GM19035 (cell line): ENCODE measurements around the gene CMBL.
"Not testable (repeated sequence)": the region's sequence is repeated elsewhere in the genome, so short reads cannot be mapped to it uniquely, and the experiment has no call there.

Experiments used
- ATAC-seq: cut with Tn5 transposase; IDR thresholded peaks from one replicate; pipeline ENCODE4 v1.9.1; 2021; ENCODE audit not compliant: unreplicated experiment

Gene CMBL

DNA sequence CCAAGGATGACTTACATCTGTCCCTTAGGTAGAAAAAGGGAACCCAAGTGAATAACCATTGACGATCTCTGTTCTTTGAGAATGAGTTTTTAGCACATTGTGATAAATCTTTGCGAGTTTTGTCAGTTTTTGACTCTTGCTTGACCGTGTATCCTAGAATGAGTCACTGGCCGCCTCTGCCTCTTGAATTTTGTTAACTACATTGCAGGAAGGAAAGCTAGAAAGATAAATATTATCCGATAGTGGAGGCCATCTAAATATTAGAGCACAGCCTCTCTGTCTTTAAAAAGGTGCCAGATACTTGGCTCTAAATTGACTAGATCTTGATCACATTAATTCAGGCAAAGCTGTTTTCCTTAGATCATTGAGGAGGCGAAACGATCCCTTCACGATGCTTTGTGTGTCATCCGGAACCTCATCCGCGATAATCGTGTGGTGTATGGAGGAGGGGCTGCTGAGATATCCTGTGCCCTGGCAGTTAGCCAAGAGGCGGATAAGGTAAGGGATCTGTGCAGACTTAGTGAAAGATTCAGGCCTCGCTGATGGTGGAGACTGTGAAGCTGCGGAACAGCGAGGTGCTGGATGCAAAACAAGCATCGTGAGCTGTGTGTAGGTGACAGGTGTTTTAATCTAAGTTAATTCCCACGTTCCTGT lies 45.5 kb downstream of the CMBL start:
- ATAC-seq = no peak

DNA sequence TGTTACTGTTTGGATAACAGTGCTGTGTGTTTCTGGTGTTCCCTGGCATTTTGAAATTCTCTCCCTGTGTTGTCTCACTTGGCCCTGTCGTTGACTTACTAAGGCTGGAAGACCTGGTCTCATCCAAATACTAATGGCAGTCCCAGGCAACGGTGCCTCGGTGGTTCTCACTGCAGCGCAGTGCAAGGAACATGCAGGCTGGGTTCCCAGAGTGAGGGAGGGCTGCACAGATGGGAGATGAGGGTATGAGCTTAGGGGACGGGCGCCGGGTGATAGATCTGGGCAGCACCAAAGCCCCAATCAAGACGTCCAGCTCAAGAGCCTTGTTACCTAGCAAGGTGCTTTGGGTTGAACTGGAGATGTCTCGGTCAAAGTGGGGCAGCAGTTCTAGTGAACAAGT lies 46.6 kb downstream of the CMBL start:
- no peak for ATAC-seq

DNA sequence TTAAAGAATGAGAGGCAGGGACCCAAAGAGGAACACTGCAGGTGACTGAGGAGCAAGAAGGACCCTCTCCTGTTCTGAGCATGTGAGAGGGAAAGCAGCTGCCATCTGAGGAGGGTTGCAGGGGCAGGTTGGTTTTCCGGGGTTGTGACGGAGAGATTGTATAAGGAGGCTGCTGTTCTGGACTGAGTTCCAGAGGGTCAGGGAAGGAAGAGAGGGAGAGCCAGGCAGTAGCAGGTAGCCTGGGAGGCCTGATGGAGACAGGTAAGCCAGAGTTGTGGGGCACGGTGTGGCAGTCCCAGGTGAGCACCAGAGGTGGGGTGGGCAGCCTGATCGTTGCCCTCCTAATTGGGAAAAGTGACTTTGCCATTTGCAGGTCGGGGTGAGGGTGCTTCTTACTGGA lies 47.8 kb downstream of the CMBL start:
- no peak for ATAC-seq

DNA sequence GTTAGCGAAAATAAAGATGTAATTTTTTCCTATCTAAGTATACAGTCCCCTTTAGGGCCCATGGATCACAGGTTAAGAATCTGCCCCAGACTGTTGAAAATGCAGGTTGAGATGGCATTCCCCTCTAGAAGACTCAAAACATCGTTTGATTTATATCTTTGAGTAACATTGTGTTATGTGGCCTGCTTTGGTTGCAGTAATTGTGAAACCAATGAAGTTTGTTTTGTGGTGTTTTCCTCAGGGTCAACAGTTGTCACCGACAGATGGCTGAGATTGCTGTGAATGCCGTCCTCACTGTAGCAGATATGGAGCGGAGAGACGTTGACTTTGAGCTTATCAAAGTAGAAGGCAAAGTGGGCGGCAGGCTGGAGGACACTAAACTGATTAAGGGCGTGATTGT lies 49.8 kb downstream of the CMBL start:
- ATAC-seq = no peak

DNA sequence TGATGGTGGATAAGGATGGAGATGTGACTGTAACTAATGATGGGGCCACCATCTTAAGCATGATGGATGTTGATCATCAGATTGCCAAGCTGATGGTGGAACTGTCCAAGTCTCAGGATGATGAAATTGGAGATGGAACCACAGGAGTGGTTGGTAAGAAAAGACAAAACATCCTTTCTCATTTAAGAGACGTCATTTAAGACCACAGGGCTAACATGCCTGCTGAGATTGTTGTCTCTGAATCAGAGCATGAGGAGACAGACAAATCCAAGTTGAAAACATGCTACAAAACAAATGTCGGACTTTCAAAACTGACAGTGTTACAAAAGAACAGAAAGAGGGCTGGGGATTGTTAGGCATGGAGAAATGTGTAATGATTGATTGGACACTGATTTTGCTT lies 53.0 kb downstream of the CMBL start:
- no peak for ATAC-seq

DNA sequence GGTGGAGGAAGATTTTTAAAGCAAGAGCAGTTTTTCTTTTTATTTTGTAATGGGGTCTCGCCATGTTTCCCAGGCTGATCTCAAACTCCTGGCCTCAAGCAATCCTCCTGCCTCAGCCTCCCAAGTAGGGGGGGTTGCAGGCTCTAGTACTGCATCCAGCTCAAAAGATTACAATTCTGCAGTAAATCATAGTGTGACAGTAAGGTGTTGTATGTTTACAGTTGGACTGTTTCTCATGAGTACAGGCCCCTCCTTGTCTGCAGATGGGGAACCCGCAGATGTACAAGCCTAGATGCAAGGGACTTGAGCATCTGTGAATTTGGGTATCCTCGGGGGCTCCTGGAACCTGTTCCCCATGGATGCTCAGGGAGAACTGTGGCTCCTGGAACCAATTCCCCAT lies 54.3 kb downstream of the CMBL start:
- no peak for ATAC-seq

DNA sequence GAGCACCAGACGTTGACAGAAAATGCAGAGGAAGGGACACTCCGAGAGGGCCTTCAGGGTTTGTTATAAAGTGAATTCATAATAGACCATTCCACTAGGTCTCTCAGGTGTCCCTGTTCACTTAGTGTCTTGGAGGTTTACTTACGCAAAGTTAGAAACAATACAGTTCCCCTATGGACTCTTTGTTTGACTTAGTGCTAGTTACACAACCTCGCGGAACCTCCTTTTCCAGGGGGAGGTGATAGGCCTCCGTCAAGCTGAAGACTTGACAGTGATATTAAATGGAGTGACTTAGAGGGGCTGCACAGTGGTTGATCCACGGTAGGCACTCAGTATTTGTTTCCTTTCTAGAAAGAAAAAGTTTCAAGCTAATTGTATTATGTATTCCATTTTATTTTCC lies 56.3 kb downstream of the CMBL start:
- no peak for ATAC-seq

DNA sequence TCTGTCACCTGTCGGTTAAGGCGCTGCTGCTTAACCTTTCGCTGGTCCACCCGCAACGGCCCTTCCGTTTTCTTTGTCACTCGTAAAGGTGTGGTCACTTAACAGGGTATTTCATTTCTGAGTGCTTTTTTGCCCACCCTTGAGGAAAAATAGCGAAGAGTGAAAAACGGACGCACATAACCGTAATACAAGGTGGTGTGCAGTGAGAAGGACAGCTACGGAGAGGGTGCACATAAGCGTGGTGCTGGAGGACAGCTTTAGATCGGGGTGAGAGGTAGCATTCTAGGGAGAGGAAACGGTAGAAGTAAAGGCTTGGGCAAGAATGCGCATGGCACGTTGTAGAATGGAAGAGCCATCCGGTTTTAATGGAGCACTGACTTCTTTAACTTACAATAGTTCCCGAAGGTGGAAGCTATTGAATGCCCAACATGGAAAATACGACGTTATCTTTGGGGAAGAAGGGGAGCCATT lies 56.9 kb downstream of the CMBL start:
- ATAC-seq = peak; percentile 7

DNA sequence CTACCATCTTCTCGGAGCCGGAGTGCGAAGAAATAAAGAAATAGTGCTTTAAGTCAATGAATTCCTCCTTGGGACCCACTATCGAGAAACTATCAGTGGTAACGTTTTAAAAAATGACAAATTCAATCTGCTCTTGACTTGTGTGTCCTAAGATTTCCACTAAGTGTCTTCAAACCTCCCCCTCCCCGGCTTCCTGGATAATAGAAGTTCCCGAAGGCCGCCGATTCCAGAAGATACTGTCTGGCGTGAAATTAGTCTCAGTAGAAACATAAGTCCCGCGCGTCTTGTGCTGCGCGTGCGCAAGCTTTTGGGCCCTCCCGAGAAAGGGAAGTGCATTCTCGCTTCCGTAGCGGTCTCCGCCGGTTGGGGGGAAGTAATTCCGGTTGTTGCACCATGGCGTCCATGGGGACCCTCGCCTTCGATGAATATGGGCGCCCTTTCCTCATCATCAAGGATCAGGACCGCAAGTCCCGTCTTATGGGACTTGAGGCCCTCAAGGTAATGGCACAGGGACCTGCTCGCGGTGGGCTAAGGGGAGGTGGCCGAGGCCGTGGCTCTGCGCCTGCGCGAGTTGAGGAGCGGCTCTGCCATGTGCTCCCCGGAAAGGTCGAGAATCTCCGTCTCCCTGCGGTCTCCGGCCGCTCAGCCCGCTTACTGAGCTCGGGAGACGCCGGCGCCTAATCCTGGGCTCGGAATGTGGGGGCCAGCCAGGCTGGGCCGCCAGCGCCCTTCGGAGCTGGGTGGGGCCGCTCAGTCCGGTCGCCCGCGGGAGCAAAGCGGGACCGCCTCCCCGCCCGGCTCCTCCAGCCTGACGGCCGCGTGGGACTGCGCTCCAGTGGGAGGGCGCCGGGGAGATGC lies 57.5 kb downstream of the CMBL start, which contains the start of gene CCT5:
CCT5 (plus strand) TSS at position 333 of the 858 bp plus-strand sequence; CDS start at position 394, 61 bp downstream.
- ATAC-seq = peak; percentile 76

DNA sequence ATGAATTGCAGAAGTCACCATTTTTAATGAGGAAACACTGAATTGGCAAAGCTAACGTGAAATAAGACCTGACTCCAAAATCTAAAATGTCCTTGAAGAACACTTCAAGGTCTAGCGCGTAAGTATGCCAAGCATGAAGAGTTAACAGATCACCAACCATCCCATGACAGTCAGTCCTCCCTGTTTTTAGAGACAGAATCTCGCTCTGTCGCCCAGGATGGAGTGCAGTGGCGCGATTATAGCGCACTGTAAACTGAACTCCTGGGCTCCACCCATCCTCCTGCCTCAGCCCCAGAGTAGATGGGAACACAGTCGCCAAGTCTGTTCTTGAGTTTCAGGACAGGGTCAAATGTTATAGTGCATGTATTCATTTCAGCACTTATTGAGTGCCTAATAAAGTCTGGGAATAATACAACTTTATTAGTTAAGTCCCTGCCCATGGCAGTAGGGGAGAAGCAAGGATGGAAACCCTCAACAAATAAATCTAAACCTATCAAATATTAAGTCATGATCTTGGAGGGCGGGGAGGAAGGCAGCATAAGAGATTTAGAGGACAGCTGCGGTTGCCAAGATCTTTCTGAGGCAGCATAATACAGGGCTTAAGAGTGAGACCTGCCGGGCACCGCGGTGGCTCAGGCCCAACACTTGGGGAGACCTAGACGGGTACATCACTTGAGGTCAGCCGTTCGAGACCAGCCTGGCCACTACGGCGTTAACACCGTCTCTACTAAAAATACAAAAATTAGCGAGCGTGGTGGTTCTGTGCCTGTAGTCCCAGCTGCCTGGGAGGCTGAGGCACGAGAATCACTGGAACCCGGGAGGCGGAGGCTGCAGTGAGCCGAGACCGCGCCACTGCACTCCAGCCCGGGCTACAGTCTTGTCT lies 59.1 kb downstream of the CMBL start:
- ATAC-seq = peak; percentile 4

DNA sequence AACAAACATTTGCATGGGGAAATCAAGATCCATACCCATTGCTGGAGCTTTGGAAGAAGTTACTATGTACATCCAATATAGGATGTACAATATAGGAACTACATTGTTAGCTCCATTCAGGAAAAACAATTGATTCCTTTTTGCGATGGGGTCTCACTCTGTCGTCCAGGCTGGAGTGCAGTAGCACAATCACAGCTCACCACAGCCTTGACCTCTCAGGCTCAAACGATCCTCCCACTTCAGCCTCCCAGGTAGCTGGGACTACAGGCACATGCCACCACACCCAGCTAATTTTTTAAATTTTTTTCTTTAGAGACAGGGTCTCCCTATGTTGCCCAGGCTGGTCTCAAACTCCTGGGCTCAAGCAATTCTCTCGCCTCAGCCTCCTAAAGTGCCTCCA lies 60.5 kb downstream of the CMBL start:
- not testable (repeated sequence) for ATAC-seq

DNA sequence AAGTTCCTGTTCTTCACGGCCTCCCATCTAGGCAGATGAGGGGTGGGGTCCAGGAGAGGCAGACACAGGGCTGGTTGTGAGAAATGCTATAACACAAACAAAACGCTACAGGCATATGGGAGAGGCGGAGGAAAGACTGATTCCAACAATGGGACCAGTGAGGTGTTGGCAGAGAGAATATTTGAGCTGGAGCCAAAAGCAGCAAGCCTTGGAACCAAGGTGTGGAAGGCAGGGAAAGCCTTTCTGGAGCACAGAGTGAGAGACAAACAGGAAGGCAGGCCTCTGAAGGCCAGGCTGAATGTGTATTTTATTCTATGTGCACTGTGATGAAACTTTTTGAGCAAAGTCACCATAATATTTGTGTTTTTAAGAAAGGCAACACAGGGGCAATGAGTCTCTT lies 60.9 kb downstream of the CMBL start:
- ATAC-seq = no peak

DNA sequence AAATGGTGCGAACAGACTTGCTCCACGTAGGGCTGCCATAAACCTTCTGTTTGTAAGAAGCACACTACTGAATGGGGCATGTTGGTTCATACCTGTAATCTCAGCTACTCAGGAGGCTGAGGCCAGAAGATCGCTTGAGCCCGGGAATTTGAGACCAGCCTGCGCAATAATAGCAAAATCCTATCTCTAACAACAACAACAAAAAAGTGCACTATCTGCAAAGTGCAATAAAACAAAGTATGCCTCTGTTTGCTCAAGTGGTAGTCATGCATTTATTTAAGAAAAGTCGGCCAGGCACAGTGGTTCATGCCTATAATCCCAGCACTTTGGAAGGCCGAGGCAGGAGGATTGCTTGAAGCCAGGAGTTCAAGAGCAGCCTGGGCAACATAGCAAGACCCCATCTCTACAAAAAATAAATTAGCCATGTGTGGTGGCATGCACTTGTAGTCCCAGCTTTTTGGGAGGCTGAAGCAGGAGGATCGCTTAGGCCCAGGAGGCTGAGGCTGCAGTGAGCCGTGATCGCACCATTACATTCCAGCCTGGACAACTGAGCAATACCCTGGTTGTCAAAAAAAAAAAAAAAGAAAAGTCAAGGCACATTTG lies 63.3 kb downstream of the CMBL start:
- no peak for ATAC-seq

DNA sequence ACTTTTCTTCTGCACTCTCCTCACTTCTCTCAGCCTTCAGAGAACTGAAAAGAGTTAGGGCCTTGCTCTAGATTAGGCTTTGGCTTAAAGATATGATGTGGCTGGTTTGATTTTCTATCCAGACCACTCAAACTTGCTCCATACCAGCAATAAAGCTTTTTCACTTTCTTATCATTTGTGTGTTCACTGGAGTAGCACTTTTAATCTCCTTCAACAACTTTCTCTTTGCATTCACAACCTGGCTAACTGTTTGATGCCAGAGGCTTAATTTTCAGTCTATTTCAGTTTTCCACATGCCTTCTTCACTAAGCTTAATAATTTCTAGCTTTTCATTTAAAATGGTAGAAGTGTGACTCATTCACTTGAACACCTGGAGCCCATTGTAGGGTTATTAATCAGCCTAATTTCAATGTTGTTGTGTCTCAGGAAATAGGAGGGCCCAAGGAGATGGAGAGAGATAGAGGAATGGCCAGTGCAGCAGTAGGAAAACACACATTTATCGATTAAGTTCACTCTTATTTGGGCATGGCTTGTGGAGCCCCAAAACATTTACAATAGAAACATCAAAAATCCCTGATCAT lies 64.0 kb downstream of the CMBL start:
- no peak for ATAC-seq

DNA sequence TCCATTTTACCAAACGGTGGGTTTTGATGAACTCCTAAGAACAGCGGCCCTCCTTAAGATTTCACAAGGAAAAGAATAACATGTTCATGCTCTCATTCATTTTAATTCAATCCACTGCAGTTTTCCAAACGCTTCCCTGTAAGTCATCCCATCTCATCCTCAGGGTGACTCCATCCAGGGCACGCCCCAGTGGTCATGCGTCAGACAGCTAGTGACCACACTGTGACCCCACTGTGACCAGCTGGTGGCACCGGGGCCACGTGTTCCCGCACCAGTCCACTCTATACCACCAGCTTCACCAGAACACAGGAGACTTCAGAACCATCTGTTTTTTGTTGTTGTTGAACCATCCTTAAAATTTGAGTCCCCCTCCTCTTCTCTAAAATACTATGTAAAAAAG lies 72.4 kb downstream of the CMBL start:
- ATAC-seq = no peak

DNA sequence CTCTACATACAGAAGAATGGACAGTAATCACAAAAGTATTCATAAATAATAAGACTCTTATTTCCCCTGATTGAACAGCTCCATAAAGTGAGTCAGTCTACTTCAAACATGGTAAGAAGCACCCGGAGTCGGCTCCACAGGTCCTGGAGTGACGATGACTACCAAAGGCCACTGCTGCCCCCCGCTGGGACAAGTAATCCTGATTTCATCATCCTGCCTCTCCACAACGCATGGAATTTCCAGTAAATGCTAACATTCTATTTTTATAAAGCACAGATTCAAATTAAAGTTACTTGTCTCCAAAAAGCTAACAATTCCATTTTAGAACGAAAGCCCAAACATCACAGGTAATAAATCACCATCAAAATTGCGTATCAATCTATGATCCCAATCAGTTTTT lies 74.2 kb downstream of the CMBL start:
- no peak for ATAC-seq

DNA sequence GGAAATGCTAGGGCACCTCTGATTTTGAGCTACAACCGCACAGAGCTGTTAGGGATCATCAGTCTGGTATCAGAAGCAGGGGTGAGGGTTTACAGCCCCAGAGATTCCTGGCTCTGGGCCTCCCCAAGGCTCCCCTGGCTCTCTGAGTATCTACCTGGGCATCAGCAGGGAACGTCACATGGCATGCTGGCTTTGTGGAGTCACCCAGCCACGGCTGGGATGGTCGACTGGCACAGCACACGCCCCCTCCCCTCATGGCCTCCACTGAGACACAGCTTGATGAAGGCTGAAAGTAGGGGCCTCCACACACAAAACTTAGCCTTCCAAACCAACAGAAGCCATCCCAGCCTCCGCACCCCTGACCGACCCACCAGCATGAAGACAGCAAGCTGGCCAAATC lies 74.7 kb downstream of the CMBL start:
- ATAC-seq = no peak

DNA sequence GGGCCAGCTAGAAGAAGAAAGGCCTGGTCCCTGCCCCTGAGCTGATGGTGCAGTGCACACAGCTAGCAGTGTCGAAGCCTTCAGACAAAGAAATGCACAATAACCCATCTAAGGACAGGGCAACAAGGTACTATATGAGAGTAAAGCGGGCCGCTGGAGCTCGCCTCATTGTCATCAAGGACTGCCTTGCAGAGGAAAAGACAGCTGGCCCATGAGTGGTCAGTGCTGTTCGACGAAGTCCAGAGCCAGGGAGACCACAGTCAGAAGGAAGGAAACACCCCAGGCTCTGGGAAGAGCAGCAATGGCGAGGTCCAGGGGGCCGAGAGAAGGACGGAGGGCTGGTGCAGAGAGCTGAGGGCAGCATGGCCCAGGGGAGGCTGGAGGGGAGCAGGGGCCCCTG lies 75.3 kb downstream of the CMBL start:
- ATAC-seq = no peak

DNA sequence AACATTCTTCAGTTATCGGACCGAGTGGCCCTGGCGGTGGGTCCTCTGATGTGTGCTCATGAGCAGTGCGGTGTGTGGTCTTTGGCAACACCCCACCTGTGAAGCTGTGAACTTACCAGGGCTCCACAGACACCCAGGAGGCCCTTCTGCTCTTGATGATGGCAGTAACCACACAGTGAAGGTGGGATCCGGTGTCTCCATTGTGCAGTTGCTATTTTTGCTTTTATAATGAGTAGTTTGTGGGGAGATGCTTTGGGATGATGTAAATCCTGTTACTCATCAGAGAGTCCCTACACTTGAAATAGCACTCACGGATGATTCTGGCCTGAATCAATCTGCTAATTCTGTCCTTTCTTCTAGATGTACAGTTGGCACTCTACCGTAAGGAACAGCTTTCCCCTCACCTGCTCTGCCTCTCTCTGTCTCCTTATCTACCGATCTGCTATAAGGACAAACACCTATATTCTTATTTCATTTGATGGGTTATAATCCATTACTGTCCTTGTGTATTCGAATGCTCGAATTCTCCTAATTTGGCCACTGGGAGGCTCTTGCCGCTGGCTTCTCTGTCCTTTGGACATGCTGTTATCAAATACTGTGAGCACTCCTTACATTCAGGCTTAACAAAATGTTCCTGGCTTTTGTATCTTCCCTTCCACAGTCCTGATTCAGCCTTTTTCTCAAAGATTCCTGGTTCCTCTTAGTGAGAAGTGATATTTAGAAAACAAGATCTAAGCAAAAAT lies 78.2 kb downstream of the CMBL start:
- no peak for ATAC-seq

DNA sequence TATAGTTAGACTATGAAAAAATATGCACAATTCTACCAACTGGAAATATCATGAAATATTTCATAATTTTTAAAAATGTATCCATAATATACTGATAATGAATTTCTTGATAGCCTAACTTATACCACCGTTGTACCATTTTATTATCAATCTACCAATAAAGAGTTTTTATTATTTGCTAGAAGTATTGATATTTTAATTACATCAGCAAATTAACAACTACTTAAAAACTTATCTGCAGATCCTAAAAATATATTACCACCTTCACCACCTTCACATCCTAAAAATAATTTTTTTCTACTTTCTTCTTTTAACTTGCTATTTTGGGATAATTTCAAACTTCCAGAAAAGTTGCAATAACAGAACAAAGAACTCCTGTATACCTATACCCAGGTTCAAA lies 79.4 kb downstream of the CMBL start:
- ATAC-seq = no peak
